Activated CD4-positive, alpha-beta T cell treated with anti-CD3 and anti-CD28 coated beads, Interleukin-2, amount 10 ng/mL, durations not matched to agents 24 days and 14 days (primary cell): ENCODE data around the gene HINT2. TPM values are rescaled to one million over a fixed set of nuclear protein-coding genes. Genes with fewer than 3 reads are reported as not detected.

Experiments
- DNase-seq: peaks from one replicate; pipeline ENCODE4 v3.0.0; 2022
- H3K27ac Mint-ChIP-seq: one replicate; pipeline ENCODE4 v1.8.0; 2022; ENCODE audit warnings: mild to moderate bottlenecking, mixed read lengths
- H3K27me3 Mint-ChIP-seq: one replicate; pipeline ENCODE4 v1.8.0; 2022; ENCODE audit warnings: mixed read lengths
- H3K36me3 Mint-ChIP-seq: one replicate; pipeline ENCODE4 v1.8.0; 2022; ENCODE audit warnings: low read depth, mild to moderate bottlenecking, mixed read lengths
- H3K4me1 Mint-ChIP-seq: one replicate; pipeline ENCODE4 v1.8.0; 2021; ENCODE audit warnings: mixed read lengths
- H3K4me3 Mint-ChIP-seq: one replicate; pipeline ENCODE4 v1.8.0; 2022; ENCODE audit warnings: mild to moderate bottlenecking, moderate library complexity, mixed read lengths
- H3K9me3 Mint-ChIP-seq: one replicate; pipeline ENCODE4 v1.8.0; 2021; ENCODE audit warnings: mixed read lengths
- intact Hi-C: fragments of 100-400 bp; cut with micrococcal nuclease; formaldehyde crosslinking; loops from one replicate; pipeline ENCODE4 v1.15.1; 2023
- total RNA-seq: library from RNA; stranded (reverse); gene quantifications from 2 replicates; pipeline ENCODE4 v1.2.3, GENCODE V29; 2022

HINT2 gene
- total RNA-seq, 1 donor from 2014 or later: 42.5 TPM

DNA sequence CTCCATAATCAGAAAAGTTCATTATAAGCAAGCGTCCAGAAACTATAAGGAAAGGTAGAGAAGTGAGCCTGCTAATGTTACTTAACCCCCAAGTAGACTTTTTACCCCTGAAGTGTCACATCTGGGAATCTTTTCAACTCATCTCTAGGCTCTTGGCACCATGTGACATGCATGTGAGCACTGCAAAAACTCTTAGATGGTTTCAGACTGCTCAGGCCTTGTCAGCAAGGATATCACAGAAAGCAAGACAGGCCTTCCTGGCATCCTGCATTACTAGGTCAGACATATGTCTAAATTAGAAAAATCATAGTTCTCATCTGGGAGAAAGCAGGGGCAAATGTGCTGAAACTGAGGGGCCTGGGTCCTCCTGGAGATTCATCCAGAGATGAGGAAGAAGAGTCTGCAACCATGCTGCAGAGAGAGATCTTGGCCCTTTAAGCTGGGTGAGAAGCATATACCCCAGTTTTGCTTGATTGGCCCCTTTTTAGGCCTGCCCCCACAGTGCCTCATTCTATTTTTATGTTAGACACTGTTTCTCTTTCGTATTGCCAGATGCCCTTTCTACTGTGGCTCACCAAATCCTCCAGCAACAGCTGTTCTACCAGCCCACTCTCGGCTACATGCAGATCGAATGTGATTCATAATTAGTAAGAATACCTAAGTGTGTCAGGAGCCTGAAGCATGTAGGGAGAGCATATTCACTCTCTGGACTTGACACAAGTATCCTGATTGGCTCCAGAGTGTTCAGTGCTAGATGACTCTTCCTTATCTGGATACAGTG lies 33.1 kb upstream of the HINT2 start:
- Mint-ChIP-seq H3K27ac (no peak overlapping the region), H3K36me3 (no peaks in the 10 kb centered on the region), H3K4me3 (no peak overlapping the region), H3K4me1 (peaks cover 25% of the 10 kb centered on the region), H3K27me3 (no peaks in the 10 kb centered on the region), H3K9me3 (no peaks in the 10 kb centered on the region)
- intact Hi-C loops: no loop called here
- no peak for DNase-seq

DNA sequence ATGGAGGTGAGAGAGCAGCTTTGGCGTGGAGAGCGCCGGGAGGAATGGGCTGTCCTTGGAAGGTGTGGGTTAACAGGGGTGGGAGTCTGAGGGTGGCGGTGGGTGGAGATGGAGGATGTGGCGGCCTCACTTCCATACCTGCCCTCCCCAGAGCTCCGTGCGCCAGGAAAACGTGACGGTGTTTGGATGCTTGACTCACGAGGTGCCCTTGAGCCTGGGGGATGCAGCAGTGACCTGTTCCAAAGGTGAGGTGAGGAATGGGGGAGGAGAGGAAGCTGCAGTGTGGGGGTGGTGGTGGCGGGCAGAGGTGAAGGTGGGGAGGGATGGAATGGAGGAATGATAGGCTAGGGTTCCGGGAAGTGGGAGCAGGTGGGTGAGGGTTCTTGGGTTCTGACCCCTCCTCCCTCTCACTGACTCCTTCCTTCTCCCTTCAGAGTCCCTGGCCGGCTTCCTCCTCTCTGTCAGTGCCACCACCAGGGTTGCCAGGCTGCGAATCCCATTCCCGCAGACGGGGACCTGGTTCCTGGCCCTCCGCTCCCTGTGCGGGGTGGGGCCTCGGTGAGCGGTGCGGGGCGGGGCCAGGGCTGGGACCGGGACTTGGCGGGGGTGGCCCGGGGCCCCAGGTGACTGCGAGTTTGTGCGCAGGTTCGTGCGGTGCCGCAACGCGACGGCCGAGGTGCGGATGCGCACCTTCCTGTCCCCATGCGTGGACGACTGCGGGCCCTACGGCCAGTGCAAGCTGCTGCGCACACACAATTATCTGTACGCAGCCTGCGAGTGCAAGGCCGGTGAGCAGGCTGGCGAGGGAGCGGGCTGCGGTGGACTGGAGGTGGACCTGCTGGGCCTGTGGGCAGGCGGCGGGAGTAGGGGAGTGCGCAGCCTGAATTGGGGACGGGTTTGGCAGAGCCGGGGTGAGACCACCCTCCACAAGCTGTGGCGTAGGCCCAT lies 31.3 kb upstream of the HINT2 start:
- no peaks in the 10 kb centered on the region for H3K9me3 Mint-ChIP-seq
- H3K27me3 Mint-ChIP-seq: no peaks in the 10 kb centered on the region
- H3K4me3 Mint-ChIP-seq: no peak overlapping the region
- H3K4me1 Mint-ChIP-seq: peaks cover 28% of the 10 kb centered on the region
- no peaks in the 10 kb centered on the region for H3K36me3 Mint-ChIP-seq
- no peak for DNase-seq
- intact Hi-C loops: no loop called here
- no peak overlapping the region for H3K27ac Mint-ChIP-seq

DNA sequence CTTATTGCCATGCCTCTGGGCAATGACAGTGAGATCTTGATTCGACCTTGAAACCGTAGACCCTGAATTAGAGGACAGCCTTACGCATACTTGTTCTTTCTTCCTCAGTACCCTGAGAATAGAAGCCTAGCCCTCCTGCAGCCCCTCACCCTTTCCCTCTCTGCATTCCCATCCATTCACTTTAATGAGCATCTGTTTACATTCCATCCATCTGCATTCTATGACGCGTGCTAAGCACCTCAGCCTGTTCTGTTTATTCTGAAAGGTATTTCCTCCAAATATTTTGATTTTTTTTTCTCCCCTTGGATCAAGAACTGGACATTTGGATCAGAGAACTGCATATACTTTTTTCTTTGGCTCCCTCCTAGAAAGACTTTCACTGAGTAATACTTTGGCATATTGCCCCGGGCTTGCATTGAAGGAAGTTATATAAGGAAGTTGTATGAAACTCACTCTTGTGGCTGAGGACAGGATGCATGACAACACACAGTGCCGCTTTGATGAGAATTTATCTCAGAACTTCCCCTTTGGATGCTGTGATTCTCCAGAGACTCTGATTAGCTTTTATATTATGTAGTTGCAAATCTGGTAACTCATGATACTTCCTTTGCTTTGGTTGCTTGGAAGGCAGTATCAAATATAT lies 29.9 kb upstream of the HINT2 start:
- H3K36me3 Mint-ChIP-seq: no peaks in the 10 kb centered on the region
- H3K4me1 Mint-ChIP-seq: peaks cover 28% of the 10 kb centered on the region
- intact Hi-C loops: no loop called here
- H3K27ac Mint-ChIP-seq: no peak overlapping the region
- no peak overlapping the region for H3K4me3 Mint-ChIP-seq
- peak; percentile 66 for DNase-seq
- no peaks in the 10 kb centered on the region for H3K9me3 Mint-ChIP-seq
- H3K27me3 Mint-ChIP-seq: no peaks in the 10 kb centered on the region

DNA sequence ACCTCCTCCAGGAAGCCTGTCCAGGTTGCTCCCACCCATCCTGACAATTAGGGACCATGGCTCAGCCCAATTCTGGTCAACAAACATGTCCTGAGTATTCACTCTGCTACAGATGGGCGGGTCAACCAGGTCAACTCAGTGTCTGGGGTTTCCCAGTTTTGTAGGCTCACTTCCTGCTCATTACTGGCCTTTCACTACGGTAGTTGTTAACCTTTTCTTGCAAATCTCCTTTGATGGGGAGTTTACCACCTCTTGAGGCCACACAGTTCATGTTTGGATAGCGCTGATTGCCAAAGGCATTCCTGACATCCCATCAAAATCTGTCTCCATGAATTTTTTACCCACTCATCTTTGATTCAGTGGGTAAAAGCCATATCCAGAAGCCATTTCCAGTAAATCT lies 28.0 kb upstream of the HINT2 start:
- Mint-ChIP-seq H3K4me3 (no peak overlapping the region), H3K27ac (no peak overlapping the region)

DNA sequence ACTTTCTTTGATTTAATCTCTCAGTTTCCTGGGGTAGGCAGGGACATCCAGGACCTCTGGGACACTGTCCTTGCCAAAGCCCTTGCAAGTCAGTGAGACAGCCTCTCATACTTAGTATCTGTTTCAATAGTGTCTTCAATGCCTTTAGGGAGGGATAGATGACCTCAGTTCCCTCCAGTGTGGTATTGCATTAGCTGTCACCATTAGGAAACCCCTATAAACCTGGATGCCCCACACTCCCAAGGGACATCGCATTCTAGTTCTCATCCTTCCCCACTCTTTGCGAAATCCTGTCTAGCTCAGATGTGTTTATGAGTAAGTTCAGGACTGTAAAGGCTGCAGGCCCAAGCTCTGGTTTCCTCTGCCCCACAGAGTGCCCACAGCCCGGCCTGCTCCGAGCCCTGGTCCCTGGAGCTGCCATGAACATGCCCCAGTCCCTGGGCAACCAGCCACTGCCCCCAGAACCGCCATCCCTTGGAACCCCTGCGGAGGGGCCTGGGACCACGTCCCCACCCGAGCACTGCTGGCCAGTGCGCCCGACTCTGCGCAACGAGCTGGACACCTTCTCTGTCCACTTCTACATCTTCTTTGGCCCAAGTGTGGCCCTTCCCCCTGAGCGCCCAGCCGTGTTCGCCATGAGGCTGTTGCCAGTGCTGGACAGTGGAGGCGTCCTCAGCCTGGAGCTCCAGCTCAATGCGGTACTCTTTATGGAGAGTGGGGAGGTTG lies 27.3 kb upstream of the HINT2 start:
- Mint-ChIP-seq H3K4me3 (no peak overlapping the region), H3K9me3 (no peaks in the 10 kb centered on the region), H3K27me3 (no peaks in the 10 kb centered on the region), H3K27ac (no peak overlapping the region), H3K36me3 (no peaks in the 10 kb centered on the region), H3K4me1 (peaks cover 21% of the 10 kb centered on the region)
- DNase-seq: no peak
- intact Hi-C loops: no loop called here

More for the DNA sequence above, 28.0 kb upstream of the HINT2 start:
- Mint-ChIP-seq H3K27me3 (no peaks in the 10 kb centered on the region), H3K4me1 (peaks cover 22% of the 10 kb centered on the region), H3K36me3 (no peaks in the 10 kb centered on the region), H3K9me3 (no peaks in the 10 kb centered on the region)
- DNase-seq: no peak
- intact Hi-C loops: no loop called here

DNA sequence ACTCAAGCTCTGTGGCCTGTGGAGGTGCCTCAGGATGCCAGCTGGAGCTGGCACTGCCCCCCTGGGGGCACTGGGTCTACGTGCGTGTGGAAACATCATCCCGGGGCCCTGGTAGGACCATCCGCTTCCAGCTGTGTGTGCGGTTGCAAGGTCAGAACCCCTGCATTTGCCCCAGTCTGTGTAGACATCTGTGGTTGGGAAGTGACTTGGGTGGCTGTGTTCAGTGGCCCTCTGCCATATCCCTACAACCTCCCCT lies 26.7 kb upstream of the HINT2 start:
- Mint-ChIP-seq H3K4me1 (peaks cover 21% of the 10 kb centered on the region), H3K27ac (no peak overlapping the region), H3K27me3 (no peaks in the 10 kb centered on the region), H3K36me3 (no peaks in the 10 kb centered on the region), H3K9me3 (no peaks in the 10 kb centered on the region), H3K4me3 (no peak overlapping the region)
- no peak for DNase-seq
- intact Hi-C loops: no loop called here

DNA sequence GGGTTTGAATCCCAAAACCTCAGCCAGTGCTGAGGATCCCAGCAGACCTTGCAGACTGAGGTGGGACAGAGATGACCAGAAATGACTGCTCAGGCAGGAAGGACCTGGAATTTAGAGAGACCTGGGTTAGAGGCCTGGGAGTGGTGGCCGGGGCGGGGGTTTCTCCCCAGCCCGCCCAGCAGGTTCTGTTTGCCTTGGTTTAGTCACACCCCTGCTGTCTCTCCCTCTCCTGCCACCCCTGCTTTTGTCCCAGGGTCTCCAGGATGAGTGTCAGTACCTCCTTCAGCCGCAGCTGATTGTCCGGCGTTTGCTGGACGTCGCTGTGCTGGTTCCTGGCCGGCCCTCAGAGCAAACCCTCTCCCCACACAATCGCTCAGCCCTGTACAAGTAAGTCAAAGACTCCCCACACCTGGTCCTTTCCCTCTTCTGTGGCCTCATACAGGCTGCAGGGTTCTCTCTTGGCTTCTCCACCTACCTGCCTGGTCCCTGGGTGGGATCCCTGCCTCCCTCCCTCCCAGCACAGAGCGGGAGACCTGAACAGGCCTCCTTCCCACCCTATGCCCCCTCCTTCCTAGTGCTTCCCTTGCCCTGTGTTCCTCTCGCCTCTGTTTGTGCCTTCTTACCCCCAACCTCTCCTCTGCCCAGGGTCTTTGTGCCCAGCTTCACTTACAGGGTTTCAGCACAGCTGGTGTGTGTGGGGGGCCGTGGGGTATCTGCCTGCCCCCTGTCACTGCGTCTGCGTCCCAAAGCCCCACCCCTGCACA lies 26.2 kb upstream of the HINT2 start:
- no peak for DNase-seq
- Mint-ChIP-seq H3K36me3 (no peaks in the 10 kb centered on the region), H3K4me1 (peaks cover 21% of the 10 kb centered on the region), H3K4me3 (no peak overlapping the region), H3K27ac (no peak overlapping the region), H3K27me3 (no peaks in the 10 kb centered on the region), H3K9me3 (no peaks in the 10 kb centered on the region)
- intact Hi-C loops: no loop called here

DNA sequence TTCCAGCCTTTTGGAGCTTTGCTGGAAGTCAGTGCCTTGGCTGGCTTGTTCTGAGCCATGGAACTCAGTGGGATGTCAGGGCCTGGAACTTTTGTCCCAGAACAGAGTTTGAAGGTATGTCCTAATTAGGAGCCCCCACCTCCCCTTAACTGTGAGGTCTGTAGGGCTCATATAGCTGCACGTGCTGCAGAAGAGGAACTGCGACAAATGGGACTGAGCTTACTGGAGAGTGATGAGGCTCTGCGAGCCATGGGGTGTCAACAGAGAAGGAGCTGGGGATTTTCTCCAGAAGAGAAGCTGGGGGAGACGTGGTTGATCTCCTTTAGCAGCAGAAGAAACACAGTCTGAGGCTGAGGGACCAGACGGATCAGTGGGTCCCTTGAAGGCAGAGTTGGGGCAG lies 25.1 kb upstream of the HINT2 start:
- H3K27ac Mint-ChIP-seq: no peak overlapping the region
- H3K4me1 Mint-ChIP-seq: peaks cover 10% of the 10 kb centered on the region
- H3K27me3 Mint-ChIP-seq: no peaks in the 10 kb centered on the region
- H3K9me3 Mint-ChIP-seq: no peaks in the 10 kb centered on the region
- no peak overlapping the region for H3K4me3 Mint-ChIP-seq
- H3K36me3 Mint-ChIP-seq: no peaks in the 10 kb centered on the region
- intact Hi-C loops: no loop called here
- DNase-seq: no peak

DNA sequence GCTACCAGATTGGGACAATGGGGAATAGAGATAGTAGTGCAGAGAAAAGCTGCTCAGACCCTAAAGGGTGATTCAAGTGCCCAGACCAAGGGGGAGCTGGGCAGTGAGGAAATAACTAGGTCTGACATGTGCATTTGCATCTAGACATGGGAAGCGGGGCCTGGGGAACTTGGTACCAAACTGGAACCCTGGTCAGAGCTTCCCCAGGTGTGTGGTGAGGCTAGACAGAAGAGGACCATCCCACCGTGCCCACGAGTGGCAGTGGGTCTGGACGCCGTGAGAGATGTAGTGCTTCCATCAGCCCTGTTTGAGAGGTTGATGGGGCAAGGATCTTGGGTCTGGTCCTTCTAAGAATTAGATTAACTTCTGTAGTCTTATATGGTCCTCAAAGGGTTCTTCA lies 21.8 kb upstream of the HINT2 start:
- Mint-ChIP-seq H3K4me3 (no peak overlapping the region), H3K36me3 (no peaks in the 10 kb centered on the region), H3K27me3 (no peaks in the 10 kb centered on the region), H3K9me3 (no peaks in the 10 kb centered on the region), H3K27ac (no peak overlapping the region), H3K4me1 (peaks cover 10% of the 10 kb centered on the region)
- DNase-seq: no peak
- intact Hi-C loops: no loop called here

DNA sequence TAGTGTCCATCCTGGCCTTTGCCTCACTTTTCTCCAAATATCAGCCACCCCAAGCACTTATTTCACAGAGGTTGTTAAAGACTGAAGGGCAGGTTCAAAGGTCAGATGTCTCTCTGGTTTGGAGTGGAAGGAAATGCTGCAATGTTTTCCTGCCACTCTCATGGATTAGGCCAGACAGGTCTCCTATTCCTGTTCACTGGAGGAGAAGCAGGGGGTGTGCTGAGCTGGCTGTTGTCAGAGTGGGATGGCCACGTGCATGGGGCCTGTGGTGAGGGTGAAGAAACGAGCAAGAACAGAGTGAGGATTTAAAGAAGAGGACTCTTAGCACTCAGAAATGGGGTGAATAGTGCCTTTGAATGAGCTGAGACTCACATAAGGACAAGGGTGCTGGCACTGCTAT lies 20.9 kb upstream of the HINT2 start:
- H3K4me1 Mint-ChIP-seq: peaks cover 10% of the 10 kb centered on the region

DNA sequence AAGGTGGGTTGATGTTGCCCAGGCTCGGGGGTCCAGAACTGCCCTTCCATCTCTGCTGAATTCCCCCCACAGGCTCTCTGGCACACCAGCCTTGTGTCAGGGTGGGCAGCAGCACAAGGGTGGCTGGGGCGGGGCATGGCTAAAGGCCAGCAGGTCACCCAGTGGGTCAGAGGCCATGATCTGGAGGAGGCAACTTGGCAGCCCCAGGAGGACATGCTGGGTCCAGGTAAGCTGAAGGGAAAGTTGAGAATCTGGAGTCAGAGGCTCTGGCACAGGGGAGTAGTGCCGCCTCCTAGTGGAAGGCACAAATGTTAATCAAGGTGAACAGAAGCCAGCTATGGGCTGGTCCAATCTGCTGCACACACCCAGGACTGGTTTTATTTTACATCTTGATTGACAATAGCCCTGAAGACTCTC lies 20.4 kb upstream of the HINT2 start:
- H3K27ac Mint-ChIP-seq: no peak overlapping the region
- intact Hi-C loops: no loop called here
- peak; percentile 72 for DNase-seq
- peaks cover 10% of the 10 kb centered on the region for H3K4me1 Mint-ChIP-seq
- no peaks in the 10 kb centered on the region for H3K36me3 Mint-ChIP-seq
- H3K27me3 Mint-ChIP-seq: peaks cover 3% of the 10 kb centered on the region
- H3K4me3 Mint-ChIP-seq: no peak overlapping the region
- H3K9me3 Mint-ChIP-seq: no peaks in the 10 kb centered on the region

More for the DNA sequence above, 20.9 kb upstream of the HINT2 start:
- intact Hi-C loops: no loop called here
- H3K4me3 Mint-ChIP-seq: no peak overlapping the region
- no peak for DNase-seq
- no peak overlapping the region for H3K27ac Mint-ChIP-seq
- H3K36me3 Mint-ChIP-seq: no peaks in the 10 kb centered on the region
- H3K27me3 Mint-ChIP-seq: peaks cover 3% of the 10 kb centered on the region
- no peaks in the 10 kb centered on the region for H3K9me3 Mint-ChIP-seq

DNA sequence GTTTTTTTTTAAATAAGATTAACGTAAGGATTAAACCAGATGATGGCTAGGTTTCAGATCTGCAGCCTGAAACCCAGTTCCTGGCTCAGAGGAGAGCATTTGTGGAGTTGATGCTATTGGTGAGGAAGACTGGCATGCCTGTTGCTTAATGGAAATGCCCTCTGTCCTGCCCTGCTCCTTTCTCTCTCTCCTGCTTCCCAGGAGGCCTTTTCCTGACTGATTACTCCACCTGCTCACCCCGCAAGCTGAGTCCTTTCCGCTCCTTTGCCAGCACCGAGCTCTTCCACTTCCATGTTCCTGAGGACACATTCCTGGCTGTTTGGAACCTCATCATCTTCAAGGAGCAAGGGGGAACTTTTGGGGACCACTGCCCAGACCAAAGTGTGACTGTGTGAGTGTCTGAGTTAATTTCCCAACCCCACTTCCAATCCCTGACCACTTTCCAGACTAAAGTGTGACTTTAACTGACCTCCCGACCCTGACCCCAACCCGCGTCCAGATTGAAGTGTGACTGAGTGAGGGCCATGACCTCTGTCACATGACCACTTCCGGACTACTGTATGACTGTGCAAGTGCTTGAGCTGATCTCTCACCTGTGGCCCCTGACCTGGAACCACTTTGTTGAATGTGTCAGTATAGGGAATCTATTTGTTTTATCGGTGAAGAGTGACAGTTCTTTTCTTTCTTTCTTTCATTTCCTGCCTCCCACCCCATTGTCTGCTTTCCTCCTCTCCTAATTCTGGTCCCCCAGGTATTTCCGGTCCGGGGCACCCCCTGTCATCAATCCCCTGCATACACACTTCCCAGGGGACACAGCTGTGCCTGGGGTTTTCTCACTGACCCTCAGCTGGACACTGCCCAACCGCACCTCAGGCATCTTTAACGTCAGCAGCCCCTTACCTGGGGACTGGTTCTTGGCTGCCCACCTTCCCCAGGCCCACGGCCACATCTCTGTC lies 19.7 kb upstream of the HINT2 start:
- Mint-ChIP-seq H3K36me3 (no peaks in the 10 kb centered on the region), H3K4me1 (peaks cover 16% of the 10 kb centered on the region), H3K4me3 (no peak overlapping the region), H3K9me3 (no peaks in the 10 kb centered on the region), H3K27me3 (peaks cover 3% of the 10 kb centered on the region), H3K27ac (no peak overlapping the region)
- DNase-seq: no peak
- intact Hi-C loops: no loop called here
